GM23338 (cell line): ENCODE results near the gene DAAM2. TPM values are rescaled to one million over a fixed set of nuclear protein-coding genes. Genes with fewer than 3 reads are reported as not detected.

Source experiments
- EZH2 ChIP-seq: fragments of 200-600 bp; sonication (generic); IDR thresholded peaks from one replicate; pipeline ENCODE4 v1.8.0; 2017; ENCODE audit warnings: antibody characterized with exemption, mild to moderate bottlenecking, low read depth; ENCODE audit not compliant: unreplicated experiment
- NANOG ChIP-seq: IDR thresholded peaks from 2 replicates; pipeline ENCODE4 v1.6.1; 2016; ENCODE audit warnings: antibody characterized with exemption, borderline replicate concordance
- ZNF331 ChIP-seq: fragments of 250-450 bp; sonication (Bioruptor Pico); IDR thresholded peaks from 2 replicates; pipeline ENCODE4 v1.5.0; 2020; ENCODE audit warnings: low read depth, mild to moderate bottlenecking, moderate library complexity
- polyA plus RNA-seq: library from polyadenylated mRNA; unstranded; fragments of >200 nt; fragmentation: Nextera tagmentation; extraction: Ambion mirVana; gene quantifications from 2 replicates; pipeline ENCODE4 v1.2.1, GENCODE V29; 2016
- total RNA-seq: library from RNA; depleted of rRNA; stranded (reverse); fragments of >200 nt; shearing (Covaris generic); gene quantifications from 2 replicates; pipeline ENCODE4 v1.2.3, GENCODE V29; 2014
- TF ChIP-seq, protein P1 (sequence below): fragments of 250-450 bp; sonication (Bioruptor Pico); IDR thresholded peaks from 2 replicates; pipeline ENCODE4 v1.5.0; 2020; ENCODE audit warnings: mild to moderate bottlenecking, moderate library complexity
- TF ChIP-seq, protein P2 (sequence below): IDR thresholded peaks from one replicate; pipeline ENCODE4 v1.6.1; 2018; ENCODE audit warnings: antibody characterized with exemption; ENCODE audit not compliant: unreplicated experiment
- TF ChIP-seq, protein P3 (sequence below), 2 experiments: fragments of 200-600 bp in 1 of 2; sonication (generic) in 1 of 2; conservative IDR thresholded peaks; 2 replicates each; pipeline versions ENCODE4 v1.5.1 to v1.6.1; 2016 to 2017; ENCODE audit warnings: antibody characterized with exemption in 2 of 2, low read depth in 2 of 2, mild to moderate bottlenecking in 2 of 2, moderate library complexity in 1 of 2

Gene DAAM2
- total and polyA plus RNA-seq, 2 experiments from 2014 or later = 1.4 to 4.9 TPM

DNA sequence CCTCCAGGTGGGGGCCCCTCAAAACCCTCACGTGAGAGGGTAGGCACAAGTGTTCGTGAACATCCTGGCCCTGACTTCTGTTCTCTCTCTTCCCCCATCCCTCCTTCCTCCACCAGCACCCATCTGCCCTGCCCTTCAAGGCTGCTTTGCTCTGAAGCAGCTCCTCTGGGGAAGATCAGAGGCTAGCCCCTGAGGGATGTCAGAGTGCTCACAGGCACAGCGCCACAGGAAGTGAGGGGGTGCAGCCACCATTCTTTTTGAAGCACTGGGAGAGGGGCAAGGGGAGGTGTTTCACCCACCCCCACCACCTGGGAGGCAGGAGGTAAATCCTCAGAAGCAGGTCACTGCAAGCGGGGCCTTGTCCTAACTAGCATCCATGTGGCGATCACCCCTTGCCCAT, 130.6 kb downstream of the DAAM2 start (continued):
- TF ChIP-seq, protein P1, sequence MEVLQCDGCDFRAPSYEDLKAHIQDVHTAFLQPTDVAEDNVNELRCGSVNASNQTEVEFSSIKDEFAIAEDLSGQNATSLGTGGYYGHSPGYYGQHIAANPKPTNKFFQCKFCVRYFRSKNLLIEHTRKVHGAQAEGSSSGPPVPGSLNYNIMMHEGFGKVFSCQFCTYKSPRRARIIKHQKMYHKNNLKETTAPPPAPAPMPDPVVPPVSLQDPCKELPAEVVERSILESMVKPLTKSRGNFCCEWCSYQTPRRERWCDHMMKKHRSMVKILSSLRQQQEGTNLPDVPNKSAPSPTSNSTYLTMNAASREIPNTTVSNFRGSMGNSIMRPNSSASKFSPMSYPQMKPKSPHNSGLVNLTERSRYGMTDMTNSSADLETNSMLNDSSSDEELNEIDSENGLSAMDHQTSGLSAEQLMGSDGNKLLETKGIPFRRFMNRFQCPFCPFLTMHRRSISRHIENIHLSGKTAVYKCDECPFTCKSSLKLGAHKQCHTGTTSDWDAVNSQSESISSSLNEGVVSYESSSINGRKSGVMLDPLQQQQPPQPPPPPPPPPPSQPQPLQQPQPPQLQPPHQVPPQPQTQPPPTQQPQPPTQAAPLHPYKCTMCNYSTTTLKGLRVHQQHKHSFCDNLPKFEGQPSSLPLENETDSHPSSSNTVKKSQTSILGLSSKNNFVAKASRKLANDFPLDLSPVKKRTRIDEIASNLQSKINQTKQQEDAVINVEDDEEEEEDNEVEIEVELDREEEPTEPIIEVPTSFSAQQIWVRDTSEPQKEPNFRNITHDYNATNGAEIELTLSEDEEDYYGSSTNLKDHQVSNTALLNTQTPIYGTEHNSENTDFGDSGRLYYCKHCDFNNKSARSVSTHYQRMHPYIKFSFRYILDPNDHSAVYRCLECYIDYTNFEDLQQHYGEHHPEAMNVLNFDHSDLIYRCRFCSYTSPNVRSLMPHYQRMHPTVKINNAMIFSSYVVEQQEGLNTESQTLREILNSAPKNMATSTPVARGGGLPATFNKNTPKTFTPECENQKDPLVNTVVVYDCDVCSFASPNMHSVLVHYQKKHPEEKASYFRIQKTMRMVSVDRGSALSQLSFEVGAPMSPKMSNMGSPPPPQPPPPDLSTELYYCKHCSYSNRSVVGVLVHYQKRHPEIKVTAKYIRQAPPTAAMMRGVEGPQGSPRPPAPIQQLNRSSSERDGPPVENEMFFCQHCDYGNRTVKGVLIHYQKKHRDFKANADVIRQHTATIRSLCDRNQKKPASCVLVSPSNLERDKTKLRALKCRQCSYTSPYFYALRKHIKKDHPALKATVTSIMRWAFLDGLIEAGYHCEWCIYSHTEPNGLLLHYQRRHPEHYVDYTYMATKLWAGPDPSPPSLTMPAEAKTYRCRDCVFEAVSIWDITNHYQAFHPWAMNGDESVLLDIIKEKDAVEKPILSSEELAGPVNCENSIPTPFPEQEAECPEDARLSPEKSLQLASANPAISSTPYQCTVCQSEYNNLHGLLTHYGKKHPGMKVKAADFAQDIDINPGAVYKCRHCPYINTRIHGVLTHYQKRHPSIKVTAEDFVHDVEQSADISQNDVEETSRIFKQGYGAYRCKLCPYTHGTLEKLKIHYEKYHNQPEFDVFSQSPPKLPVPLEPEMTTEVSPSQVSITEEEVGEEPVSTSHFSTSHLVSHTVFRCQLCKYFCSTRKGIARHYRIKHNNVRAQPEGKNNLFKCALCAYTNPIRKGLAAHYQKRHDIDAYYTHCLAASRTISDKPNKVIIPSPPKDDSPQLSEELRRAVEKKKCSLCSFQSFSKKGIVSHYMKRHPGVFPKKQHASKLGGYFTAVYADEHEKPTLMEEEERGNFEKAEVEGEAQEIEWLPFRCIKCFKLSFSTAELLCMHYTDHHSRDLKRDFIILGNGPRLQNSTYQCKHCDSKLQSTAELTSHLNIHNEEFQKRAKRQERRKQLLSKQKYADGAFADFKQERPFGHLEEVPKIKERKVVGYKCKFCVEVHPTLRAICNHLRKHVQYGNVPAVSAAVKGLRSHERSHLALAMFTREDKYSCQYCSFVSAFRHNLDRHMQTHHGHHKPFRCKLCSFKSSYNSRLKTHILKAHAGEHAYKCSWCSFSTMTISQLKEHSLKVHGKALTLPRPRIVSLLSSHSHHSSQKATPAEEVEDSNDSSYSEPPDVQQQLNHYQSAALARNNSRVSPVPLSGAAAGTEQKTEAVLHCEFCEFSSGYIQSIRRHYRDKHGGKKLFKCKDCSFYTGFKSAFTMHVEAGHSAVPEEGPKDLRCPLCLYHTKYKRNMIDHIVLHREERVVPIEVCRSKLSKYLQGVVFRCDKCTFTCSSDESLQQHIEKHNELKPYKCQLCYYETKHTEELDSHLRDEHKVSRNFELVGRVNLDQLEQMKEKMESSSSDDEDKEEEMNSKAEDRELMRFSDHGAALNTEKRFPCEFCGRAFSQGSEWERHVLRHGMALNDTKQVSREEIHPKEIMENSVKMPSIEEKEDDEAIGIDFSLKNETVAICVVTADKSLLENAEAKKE = no peak
- TF ChIP-seq NANOG (no peak), EZH2 (no peak), ZNF331 (CRISPR knock-in tag) (no peak)
- TF ChIP-seq, protein P2, sequence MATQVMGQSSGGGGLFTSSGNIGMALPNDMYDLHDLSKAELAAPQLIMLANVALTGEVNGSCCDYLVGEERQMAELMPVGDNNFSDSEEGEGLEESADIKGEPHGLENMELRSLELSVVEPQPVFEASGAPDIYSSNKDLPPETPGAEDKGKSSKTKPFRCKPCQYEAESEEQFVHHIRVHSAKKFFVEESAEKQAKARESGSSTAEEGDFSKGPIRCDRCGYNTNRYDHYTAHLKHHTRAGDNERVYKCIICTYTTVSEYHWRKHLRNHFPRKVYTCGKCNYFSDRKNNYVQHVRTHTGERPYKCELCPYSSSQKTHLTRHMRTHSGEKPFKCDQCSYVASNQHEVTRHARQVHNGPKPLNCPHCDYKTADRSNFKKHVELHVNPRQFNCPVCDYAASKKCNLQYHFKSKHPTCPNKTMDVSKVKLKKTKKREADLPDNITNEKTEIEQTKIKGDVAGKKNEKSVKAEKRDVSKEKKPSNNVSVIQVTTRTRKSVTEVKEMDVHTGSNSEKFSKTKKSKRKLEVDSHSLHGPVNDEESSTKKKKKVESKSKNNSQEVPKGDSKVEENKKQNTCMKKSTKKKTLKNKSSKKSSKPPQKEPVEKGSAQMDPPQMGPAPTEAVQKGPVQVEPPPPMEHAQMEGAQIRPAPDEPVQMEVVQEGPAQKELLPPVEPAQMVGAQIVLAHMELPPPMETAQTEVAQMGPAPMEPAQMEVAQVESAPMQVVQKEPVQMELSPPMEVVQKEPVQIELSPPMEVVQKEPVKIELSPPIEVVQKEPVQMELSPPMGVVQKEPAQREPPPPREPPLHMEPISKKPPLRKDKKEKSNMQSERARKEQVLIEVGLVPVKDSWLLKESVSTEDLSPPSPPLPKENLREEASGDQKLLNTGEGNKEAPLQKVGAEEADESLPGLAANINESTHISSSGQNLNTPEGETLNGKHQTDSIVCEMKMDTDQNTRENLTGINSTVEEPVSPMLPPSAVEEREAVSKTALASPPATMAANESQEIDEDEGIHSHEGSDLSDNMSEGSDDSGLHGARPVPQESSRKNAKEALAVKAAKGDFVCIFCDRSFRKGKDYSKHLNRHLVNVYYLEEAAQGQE = no peak
- TF ChIP-seq, protein P3, sequence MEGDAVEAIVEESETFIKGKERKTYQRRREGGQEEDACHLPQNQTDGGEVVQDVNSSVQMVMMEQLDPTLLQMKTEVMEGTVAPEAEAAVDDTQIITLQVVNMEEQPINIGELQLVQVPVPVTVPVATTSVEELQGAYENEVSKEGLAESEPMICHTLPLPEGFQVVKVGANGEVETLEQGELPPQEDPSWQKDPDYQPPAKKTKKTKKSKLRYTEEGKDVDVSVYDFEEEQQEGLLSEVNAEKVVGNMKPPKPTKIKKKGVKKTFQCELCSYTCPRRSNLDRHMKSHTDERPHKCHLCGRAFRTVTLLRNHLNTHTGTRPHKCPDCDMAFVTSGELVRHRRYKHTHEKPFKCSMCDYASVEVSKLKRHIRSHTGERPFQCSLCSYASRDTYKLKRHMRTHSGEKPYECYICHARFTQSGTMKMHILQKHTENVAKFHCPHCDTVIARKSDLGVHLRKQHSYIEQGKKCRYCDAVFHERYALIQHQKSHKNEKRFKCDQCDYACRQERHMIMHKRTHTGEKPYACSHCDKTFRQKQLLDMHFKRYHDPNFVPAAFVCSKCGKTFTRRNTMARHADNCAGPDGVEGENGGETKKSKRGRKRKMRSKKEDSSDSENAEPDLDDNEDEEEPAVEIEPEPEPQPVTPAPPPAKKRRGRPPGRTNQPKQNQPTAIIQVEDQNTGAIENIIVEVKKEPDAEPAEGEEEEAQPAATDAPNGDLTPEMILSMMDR (conservative IDR thresholded peaks at IDR 0.05; ENCODE audit: low read depth in 2 of 2) = no peak
